NB4 (cell line): ENCODE results near the gene STARD7.

ENCODE experiments used
- POLR2A ChIP-seq: IDR thresholded peaks from 2 replicates; pipeline ENCODE4 v1.6.1; 2011; ENCODE audit warnings: mild to moderate bottlenecking; ENCODE audit not compliant: insufficient read length; ENCODE audit errors: extremely low read depth
- TF ChIP-seq, protein P1 (sequence below): IDR thresholded peaks from one replicate; pipeline ENCODE4 v1.5.1; 2012; ENCODE audit warnings: low read depth, low read length

DNA sequence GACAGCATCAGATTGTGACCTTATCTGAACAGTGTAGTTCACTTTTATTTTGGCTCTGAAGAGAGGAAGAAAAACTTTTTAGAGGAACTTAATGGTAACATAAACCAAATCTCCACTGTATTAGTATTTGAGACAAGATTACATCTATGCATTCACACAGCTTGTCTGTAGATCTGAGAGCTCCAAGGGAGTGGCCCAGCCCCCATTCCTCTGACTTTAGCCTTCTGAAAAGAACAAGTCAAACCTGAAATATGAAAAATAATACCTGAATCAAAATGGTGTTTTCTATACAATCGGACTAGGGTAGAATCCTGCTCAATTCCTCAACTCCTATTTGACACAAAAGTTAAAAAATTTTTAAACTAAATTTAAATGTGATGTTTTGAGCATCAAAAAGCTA lies 23.1 kb downstream of the STARD7 start:
- TF ChIP-seq, protein P1, sequence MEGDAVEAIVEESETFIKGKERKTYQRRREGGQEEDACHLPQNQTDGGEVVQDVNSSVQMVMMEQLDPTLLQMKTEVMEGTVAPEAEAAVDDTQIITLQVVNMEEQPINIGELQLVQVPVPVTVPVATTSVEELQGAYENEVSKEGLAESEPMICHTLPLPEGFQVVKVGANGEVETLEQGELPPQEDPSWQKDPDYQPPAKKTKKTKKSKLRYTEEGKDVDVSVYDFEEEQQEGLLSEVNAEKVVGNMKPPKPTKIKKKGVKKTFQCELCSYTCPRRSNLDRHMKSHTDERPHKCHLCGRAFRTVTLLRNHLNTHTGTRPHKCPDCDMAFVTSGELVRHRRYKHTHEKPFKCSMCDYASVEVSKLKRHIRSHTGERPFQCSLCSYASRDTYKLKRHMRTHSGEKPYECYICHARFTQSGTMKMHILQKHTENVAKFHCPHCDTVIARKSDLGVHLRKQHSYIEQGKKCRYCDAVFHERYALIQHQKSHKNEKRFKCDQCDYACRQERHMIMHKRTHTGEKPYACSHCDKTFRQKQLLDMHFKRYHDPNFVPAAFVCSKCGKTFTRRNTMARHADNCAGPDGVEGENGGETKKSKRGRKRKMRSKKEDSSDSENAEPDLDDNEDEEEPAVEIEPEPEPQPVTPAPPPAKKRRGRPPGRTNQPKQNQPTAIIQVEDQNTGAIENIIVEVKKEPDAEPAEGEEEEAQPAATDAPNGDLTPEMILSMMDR: no peak
- no peak for TF ChIP-seq POLR2A
